Measurements from ENCODE around the gene ESYT3. TPM values are rescaled to one million over a fixed set of nuclear protein-coding genes. Genes with fewer than 3 reads are reported as not detected.

ESYT3 gene, protein sequence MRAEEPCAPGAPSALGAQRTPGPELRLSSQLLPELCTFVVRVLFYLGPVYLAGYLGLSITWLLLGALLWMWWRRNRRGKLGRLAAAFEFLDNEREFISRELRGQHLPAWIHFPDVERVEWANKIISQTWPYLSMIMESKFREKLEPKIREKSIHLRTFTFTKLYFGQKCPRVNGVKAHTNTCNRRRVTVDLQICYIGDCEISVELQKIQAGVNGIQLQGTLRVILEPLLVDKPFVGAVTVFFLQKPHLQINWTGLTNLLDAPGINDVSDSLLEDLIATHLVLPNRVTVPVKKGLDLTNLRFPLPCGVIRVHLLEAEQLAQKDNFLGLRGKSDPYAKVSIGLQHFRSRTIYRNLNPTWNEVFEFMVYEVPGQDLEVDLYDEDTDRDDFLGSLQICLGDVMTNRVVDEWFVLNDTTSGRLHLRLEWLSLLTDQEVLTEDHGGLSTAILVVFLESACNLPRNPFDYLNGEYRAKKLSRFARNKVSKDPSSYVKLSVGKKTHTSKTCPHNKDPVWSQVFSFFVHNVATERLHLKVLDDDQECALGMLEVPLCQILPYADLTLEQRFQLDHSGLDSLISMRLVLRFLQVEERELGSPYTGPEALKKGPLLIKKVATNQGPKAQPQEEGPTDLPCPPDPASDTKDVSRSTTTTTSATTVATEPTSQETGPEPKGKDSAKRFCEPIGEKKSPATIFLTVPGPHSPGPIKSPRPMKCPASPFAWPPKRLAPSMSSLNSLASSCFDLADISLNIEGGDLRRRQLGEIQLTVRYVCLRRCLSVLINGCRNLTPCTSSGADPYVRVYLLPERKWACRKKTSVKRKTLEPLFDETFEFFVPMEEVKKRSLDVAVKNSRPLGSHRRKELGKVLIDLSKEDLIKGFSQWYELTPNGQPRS
- 2.0 TPM for total RNA-seq

GRCh38 chr3:138434276-138434874 is at the start of gene ESYT3:
ESYT3 (plus strand) TSS chr3:138434616; CDS start chr3:138434799, 183 bp downstream.
- H3K27ac ChIP-seq = no peak within 1 kb of the TSS

DNA sequence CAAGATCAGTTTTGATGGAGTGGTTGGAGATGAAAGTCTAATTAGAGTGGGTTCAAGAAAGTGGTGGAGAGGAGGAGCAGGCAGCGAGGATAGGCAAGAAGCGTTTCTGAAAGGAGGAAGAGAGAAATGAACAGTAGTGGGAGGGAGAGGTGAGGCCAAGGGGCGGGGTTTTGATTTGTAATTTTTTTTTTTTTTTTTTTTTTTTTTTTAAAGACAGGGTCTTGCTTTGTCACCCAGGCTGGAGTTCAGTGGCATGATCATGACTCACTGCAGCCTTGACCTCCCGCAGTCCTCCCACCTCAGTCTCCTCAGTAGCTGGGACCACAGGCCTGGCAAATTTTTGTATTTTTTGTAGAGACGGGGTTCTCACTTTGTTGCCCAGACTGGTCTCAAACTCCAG is 49.4 kb upstream of the ESYT3 start:
- Histone ChIP-seq H3K27ac (no peak overlapping the region), H3K27me3 (no peaks in the 10 kb centered on the region), H3K36me3 (peaks cover 0 to 5% of the 10 kb centered on the region in 2 donors), H3K4me3 (no peak overlapping the region), H3K9me3 (no peaks in the 10 kb centered on the region), H3K4me1 (peaks cover 30% of the 10 kb centered on the region)
- no peak for DNase-seq (ENCODE audit: extremely low spot score in 2 of 2)
- TF ChIP-seq, protein P1, sequence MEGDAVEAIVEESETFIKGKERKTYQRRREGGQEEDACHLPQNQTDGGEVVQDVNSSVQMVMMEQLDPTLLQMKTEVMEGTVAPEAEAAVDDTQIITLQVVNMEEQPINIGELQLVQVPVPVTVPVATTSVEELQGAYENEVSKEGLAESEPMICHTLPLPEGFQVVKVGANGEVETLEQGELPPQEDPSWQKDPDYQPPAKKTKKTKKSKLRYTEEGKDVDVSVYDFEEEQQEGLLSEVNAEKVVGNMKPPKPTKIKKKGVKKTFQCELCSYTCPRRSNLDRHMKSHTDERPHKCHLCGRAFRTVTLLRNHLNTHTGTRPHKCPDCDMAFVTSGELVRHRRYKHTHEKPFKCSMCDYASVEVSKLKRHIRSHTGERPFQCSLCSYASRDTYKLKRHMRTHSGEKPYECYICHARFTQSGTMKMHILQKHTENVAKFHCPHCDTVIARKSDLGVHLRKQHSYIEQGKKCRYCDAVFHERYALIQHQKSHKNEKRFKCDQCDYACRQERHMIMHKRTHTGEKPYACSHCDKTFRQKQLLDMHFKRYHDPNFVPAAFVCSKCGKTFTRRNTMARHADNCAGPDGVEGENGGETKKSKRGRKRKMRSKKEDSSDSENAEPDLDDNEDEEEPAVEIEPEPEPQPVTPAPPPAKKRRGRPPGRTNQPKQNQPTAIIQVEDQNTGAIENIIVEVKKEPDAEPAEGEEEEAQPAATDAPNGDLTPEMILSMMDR (IDR thresholded peaks at IDR 0.05) = no peak
- TF ChIP-seq POLR2AphosphoS5 (IDR thresholded peaks at IDR 0.05; ENCODE audit: insufficient read depth in 1 of 2, low read depth in 1 of 2) (no peak), POLR2A (IDR thresholded peaks at IDR 0.05) (no peak)
- intact Hi-C loops (cut with DNase I) = loop anchor here (5.0 kb wide), 1 partner anchor 38 kb away; the partner anchor contains the start of gene MRAS

More at GRCh38 chr3:138434276-138434874, at the start of gene ESYT3:
- Histone ChIP-seq H3K27me3 (peaks cover 5% of the 10 kb centered on the region), H3K4me3 (peak within 1 kb of the TSS; percentile 53 to 56), H3K4me1 (peaks cover 26% of the 10 kb centered on the region), H3K9me3 (no peaks in the 10 kb centered on the region), H3K36me3 (no peaks in the 10 kb centered on the region)
- TF ChIP-seq, protein P1 (IDR thresholded peaks at IDR 0.05) = no peak
- TF ChIP-seq POLR2AphosphoS5 (IDR thresholded peaks at IDR 0.05; ENCODE audit: insufficient read depth in 1 of 2, low read depth in 1 of 2) = peak; percentile 49 to 64
- no peak for TF ChIP-seq POLR2A (IDR thresholded peaks at IDR 0.05)
- DNase-seq (ENCODE audit: extremely low spot score in 2 of 2) = no peak
- intact Hi-C loops (cut with DNase I) = no loop called here

GRCh38 chr3:138389144-138389601 is 45.2 kb upstream of the ESYT3 start:
- no peak for DNase-seq (ENCODE audit: extremely low spot score in 2 of 2)
- no peak overlapping the region for H3K27ac ChIP-seq

DNA sequence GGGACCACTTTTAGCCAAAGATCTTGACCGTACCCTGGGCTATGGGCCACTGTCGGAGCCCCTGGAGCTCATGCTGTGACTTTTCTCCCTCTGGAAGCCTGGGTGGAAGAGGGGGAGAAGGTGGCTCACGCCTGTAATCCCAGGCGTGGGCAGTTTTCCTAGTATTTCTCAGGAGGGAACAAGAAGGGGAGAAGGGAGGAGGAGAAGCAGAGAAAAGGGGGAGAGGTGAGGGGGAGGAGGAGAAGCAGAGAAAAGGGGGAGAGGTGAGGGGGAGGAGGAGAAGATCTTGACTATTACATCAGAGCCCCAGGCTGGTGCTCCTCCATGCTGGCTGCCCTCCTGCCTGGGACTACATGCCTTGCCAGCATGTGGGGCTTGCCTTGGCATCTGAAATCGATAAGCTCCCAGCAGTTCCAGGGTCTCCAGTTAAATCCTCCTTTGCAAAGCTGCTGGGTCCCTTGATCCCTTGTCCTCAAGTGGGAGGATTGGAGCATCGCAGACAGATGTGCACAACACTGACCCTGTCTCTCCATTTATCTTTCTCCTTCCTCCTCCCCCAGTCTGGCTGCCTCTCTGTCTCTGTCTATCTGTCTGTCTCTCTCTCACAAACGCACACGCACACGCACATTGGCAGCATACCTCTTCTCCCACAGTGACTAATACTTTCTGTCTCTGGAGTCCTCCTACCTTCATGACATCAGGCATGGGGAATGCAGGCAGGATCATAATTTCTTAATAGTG is 44.4 kb upstream of the ESYT3 start:
- H3K27ac ChIP-seq = no peak overlapping the region
- no peaks in the 10 kb centered on the region for H3K27me3 ChIP-seq
- TF ChIP-seq POLR2AphosphoS5 (IDR thresholded peaks at IDR 0.05; ENCODE audit: insufficient read depth in 1 of 2, low read depth in 1 of 2) (no peak), POLR2A (IDR thresholded peaks at IDR 0.05) (no peak)
- TF ChIP-seq, protein P1 (IDR thresholded peaks at IDR 0.05) = no peak
- no peaks in the 10 kb centered on the region for H3K9me3 ChIP-seq
- DNase-seq (ENCODE audit: extremely low spot score in 2 of 2) = no peak
- intact Hi-C loops (cut with DNase I) = loop anchor here (5.0 kb wide), 1 partner anchor 43 kb away; the partner anchor contains the start of gene MRAS
- peaks cover 18% of the 10 kb centered on the region for H3K4me1 ChIP-seq
- H3K4me3 ChIP-seq = peak overlapping the region in 1 of 2 donors; percentile 0
- peaks cover 0 to 5% of the 10 kb centered on the region in 2 donors for H3K36me3 ChIP-seq

More at GRCh38 chr3:138389144-138389601, 45.2 kb upstream of the ESYT3 start:
- H3K4me3 ChIP-seq = no peak overlapping the region
- H3K36me3 ChIP-seq = peaks cover 0 to 5% of the 10 kb centered on the region in 2 donors
- H3K27me3 ChIP-seq = no peaks in the 10 kb centered on the region
- no peaks in the 10 kb centered on the region for H3K9me3 ChIP-seq
- intact Hi-C loops (cut with DNase I) = loop anchor here (5.0 kb wide), 1 partner anchor 42 kb away; the partner anchor contains the start of gene MRAS
- TF ChIP-seq POLR2A (IDR thresholded peaks at IDR 0.05) (no peak), POLR2AphosphoS5 (IDR thresholded peaks at IDR 0.05; ENCODE audit: insufficient read depth in 1 of 2, low read depth in 1 of 2) (no peak)
- TF ChIP-seq, protein P1 (IDR thresholded peaks at IDR 0.05) = no peak
- peaks cover 18% of the 10 kb centered on the region for H3K4me1 ChIP-seq

Measured in vagina (tissue), 2 donors.